Activated T-cell treated with anti-CD3 and anti-CD28 coated beads for 24 hours (primary cell): ENCODE results near the gene TARP.

Source experiments
- DNase-seq: peaks from one replicate; pipeline ENCODE4 v3.0.0-alpha.2; 2020; ENCODE audit warnings: low read depth

TARP gene

GRCh38 chr7:38215735-38216670 lies 57.4 kb downstream of the TARP start:
- peak; percentile 66 for DNase-seq

GRCh38 chr7:38215115-38215514 lies 58.3 kb downstream of the TARP start:
- DNase-seq = no peak

GRCh38 chr7:38211940-38212339 lies 61.5 kb downstream of the TARP start:
- DNase-seq = no peak

- DNase-seq = no peak
Measured at GRCh38 chr7:38211486-38211885, 62.0 kb downstream of the TARP start.
